GM21576 (cell line): ENCODE data around the gene PIM1.

Source experiments
- ATAC-seq: cut with Tn5 transposase; IDR thresholded peaks from one replicate; pipeline ENCODE4 v1.9.1; 2021; ENCODE audit warnings: mild to moderate bottlenecking, moderate library complexity; ENCODE audit not compliant: unreplicated experiment

The PIM1 gene

DNA sequence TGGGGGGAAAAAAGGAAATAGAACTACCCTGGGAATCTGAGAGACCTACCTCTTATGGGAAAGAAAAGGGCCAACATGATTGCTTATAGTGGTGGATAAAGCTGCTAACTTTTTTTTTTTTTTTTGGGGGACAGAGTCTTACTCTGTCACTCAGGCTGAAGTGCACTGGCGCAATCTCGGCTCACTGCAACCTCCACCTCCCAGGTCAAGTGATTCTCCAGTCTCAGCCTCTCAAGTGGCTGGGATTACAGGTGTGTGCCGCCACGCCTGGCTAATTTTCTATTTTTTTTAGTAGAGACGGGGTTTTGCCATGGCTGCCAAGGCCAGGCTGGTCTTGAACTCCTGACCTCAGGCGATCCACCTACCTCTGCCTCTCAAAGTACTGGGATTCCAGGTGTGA is 48.1 kb downstream of the PIM1 start:
- ATAC-seq = no peak

GRCh38 chr6:37218511-37218910 is 48.6 kb downstream of the PIM1 start:
- ATAC-seq = no peak

DNA sequence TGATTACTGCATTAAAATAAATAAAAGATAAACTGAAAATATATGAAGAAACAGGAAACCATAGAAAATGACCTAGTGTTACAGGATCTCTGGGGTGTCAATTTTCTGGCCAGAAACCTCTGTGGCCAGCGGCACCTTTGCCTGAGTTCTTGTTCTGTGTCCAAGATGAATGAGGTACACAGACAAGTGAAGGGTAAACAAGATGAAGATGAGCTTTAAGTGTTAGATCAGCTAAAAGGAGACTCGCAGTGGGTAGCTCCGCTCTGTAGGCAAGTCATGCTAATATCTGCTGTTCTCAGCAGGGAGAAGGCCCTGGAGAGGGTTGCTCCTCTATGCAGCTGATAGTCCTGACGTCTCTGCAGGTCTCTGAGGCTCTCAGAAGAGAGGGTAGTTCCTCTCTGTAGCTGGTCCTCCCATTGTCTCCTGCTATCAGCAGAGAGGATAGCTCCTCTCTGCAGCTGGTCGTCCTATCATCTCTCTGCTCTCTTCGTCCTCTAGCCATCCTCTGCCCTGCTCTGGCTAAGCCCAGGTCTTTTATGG is 51.7 kb downstream of the PIM1 start:
- ATAC-seq = no peak

DNA sequence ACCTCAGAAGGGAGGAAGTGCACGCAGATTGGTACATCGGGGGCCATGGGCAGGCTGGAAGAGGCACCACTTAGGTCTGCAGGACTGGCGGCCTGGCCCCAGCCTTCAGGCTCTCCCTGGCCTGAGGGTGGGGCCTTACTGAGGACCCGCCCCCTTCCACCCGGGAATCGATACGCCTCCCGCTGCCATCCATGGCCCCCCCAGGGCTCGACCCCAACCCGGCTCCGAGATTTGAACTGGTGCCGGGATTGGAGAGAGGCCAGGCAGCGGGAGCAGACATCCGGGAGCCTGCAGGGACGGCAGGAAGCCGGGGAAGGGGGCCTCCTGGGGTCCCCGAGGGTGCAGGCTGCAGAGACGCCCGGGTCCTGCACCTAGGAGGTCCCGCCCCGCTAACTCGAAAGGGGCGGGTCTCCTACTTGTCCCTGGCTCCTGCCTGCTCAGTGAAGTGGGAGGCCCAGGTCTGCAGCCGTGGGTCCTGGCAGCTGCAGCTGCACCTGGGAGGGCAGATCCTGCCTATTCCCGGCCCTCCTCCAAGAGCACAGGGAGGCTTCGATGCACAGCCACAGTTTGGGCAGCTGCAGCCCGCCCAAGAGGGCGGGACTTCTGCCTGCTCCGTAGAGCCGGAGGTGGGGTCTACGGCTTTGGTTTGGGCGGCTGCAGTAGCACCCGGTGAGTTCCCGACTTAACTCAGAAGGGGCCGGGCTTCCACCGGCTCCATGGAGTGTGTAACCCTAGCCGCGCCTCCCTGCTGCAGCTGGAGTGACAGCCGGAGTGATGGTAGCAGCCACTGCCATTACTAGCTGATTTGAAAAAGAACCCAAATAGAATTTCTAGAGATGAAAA is 52.4 kb downstream of the PIM1 start:
- peak; percentile 81 for ATAC-seq

GRCh38 chr6:37222992-37223391 is 53.0 kb downstream of the PIM1 start:
- ATAC-seq = no peak
